PC-3 (cell line): Measurements from ENCODE around the gene CSNK1G2. TPM values are rescaled to one million over a fixed set of nuclear protein-coding genes. Genes with fewer than 3 reads are reported as not detected.
A peak's percentile ranks its signal among the peaks of the same experiment; 100 is the strongest.

Experiments used
- ATAC-seq: fragments of 200-7000 bp; cut with Tn5 transposase; 2 replicates; pipeline ENCODE4 v1.9.1; 2020; ENCODE audit warnings: mild to moderate bottlenecking, moderate library complexity
- BruUV-seq: library from RNA; stranded (reverse); fragments of 400-500 nt; replicated peaks from 2 replicates; lab custom pipeline; 2021; lab: Mats Ljungman, UMichigan
- CTCF ChIA-PET: fragments of 300-600 bp; sonication (Branson Sonifier 250); formaldehyde crosslinking; loops from one replicate; lab custom pipeline; 2022; ENCODE audit warnings: antibody characterized with exemption; lab: Charles Lee
- POLR2A ChIA-PET: fragments of 300-600 bp; sonication (Branson Sonifier 250); formaldehyde crosslinking; loops from one replicate; lab custom pipeline; 2022; ENCODE audit warnings: antibody characterized with exemption; ENCODE audit not compliant: unreplicated experiment; lab: Charles Lee
- DNase-seq: peaks from one replicate; pipeline ENCODE4 v3.0.0-alpha.2; 2015
- H2AFZ ChIP-seq: fragments of 300-600 bp; sonication (generic); 2 replicates; pipeline ENCODE4 v1.6.0; 2016; ENCODE audit warnings: antibody characterized with exemption, low read length
- H3F3A ChIP-seq: fragments of 300-600 bp; sonication (generic); one replicate; pipeline ENCODE4 v1.6.0; 2017; ENCODE audit warnings: antibody characterized with exemption, low read length, control low read depth, mild to moderate bottlenecking; ENCODE audit not compliant: unreplicated experiment
- H3K27ac ChIP-seq: fragments of 300-600 bp; sonication (generic); 2 replicates; pipeline ENCODE4 v1.5.1; 2016; ENCODE audit warnings: mild to moderate bottlenecking, low read length
- H3K27me3 ChIP-seq: fragments of 300-600 bp; sonication (generic); 2 replicates; pipeline ENCODE4 v1.6.1; 2016; ENCODE audit warnings: low read length, mixed read lengths
- H3K36me3 ChIP-seq: fragments of 300-600 bp; sonication (generic); 2 replicates; pipeline ENCODE4 v1.6.1; 2016; ENCODE audit warnings: low read depth, mixed run types, low read length, mixed read lengths
- H3K4me1 ChIP-seq: fragments of 300-600 bp; sonication (generic); 2 replicates; pipeline ENCODE4 v1.5.1; 2016; ENCODE audit warnings: low read length; ENCODE audit not compliant: insufficient read depth
- H3K4me2 ChIP-seq: fragments of 300-600 bp; sonication (generic); 2 replicates; pipeline ENCODE4 v1.6.0; 2016; ENCODE audit warnings: low read length
- H3K4me3 ChIP-seq: fragments of 300-600 bp; sonication (generic); 2 replicates; pipeline ENCODE4 v1.5.1; 2016; ENCODE audit warnings: mild to moderate bottlenecking, low read length, mixed read lengths
- H3K79me2 ChIP-seq: fragments of 300-600 bp; sonication (generic); 2 replicates; pipeline ENCODE4 v1.6.1; 2017; ENCODE audit warnings: low read length, mixed read lengths
- H3K9ac ChIP-seq: fragments of 300-600 bp; sonication (generic); 2 replicates; pipeline ENCODE4 v1.6.0; 2016; ENCODE audit warnings: mild to moderate bottlenecking, low read length
- H3K9me2 ChIP-seq: fragments of 300-600 bp; sonication (generic); replicated peaks from 2 replicates; pipeline ENCODE4 v1.6.1; 2016; ENCODE audit warnings: mixed run types, low read length, mixed read lengths
- H3K9me3 ChIP-seq: fragments of 300-600 bp; sonication (generic); 2 replicates; pipeline ENCODE4 v1.6.1; 2016; ENCODE audit warnings: low read length, mixed read lengths
- H4K20me1 ChIP-seq: fragments of 300-600 bp; sonication (generic); 2 replicates; pipeline ENCODE4 v1.6.1; 2016; ENCODE audit warnings: low read length, mixed read lengths
- CTCF ChIP-seq: fragments of 300-600 bp; sonication (generic); conservative IDR thresholded peaks from 2 replicates; pipeline ENCODE4 v1.5.1; 2017; ENCODE audit warnings: antibody characterized with exemption, low read depth, mild to moderate bottlenecking, low read length
- EZH2 ChIP-seq: fragments of 300-600 bp; sonication (generic); IDR thresholded peaks from one replicate; pipeline ENCODE4 v1.6.1; 2017; ENCODE audit warnings: antibody characterized with exemption, mild to moderate bottlenecking, low read length; ENCODE audit not compliant: unreplicated experiment
- EZH2phosphoT487 ChIP-seq: fragments of 300-600 bp; sonication (generic); IDR thresholded peaks from 2 replicates; pipeline ENCODE4 v1.6.1; 2018; ENCODE audit warnings: mild to moderate bottlenecking, antibody characterized with exemption, low read length, borderline replicate concordance
- intact Hi-C: fragments of 100-400 bp; cut with micrococcal nuclease; formaldehyde crosslinking; loops from 2 replicates; pipeline ENCODE4 v1.9.0; 2023
- total RNA-seq: library from RNA; depleted of rRNA; stranded (reverse); fragments of >200 nt; gene quantifications from 2 replicates; pipeline ENCODE4 v1.2.3, GENCODE V29; 2014

Gene CSNK1G2
- total RNA-seq, 1 experiment from 2014 or later: 83.6 TPM

DNA sequence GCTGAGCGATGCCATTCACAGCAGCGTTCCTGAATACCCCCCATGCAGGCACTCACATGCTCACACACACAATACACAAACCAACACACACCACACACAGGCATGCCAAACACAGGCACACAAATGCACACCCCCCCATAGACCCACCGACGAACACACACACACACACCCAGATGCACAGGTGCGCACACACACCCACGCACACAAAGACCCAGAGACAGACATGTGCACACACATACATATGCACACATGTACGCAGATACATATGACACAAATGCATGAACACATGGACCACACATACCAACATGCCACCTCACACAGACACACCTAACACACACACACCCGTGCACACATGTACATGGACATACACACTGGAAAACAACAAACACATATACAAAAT is 7.0 kb upstream of the CSNK1G2 start:
- Histone ChIP-seq H3K9me2 (no peaks in the 10 kb centered on the region), H3K4me2 (no peak overlapping the region), H3K27me3 (no peaks in the 10 kb centered on the region), H3K79me2 (no peaks in the 10 kb centered on the region), H3F3A (no peaks in the 10 kb centered on the region), H4K20me1 (no peaks in the 10 kb centered on the region), H3K4me1 (peaks cover 7% of the 10 kb centered on the region; the same call in 1 of the 2 replicates), H3K36me3 (no peaks in the 10 kb centered on the region), H3K9ac (no peak overlapping the region), H3K9me3 (no peaks in the 10 kb centered on the region), H3K4me3 (no peak overlapping the region), H3K27ac (no peak overlapping the region), H2AFZ (no peak overlapping the region)
- no TSS peak for BruUV-seq
- ChIA-PET POLR2A (no interaction called here), CTCF (no interaction called here)
- ATAC-seq (no peak), DNase-seq (no peak)
- TF ChIP-seq CTCF (no peak), EZH2phosphoT487 (no peak), EZH2 (no peak)
- intact Hi-C loops: loop anchor here (5.0 kb wide), 1 partner anchor 38 kb away; no protein-coding TSS in a partner anchor

- H3K9me3 ChIP-seq: no peaks in the 10 kb centered on the region
- H3K79me2 ChIP-seq: no peaks in the 10 kb centered on the region
- H3K9me2 ChIP-seq: no peaks in the 10 kb centered on the region
- 0 out of 2 replicates have a peak, but pooled peaks have one; percentile 20 for ATAC-seq
- H3K9ac ChIP-seq: no peak overlapping the region
- H3F3A ChIP-seq: no peaks in the 10 kb centered on the region
- TF ChIP-seq EZH2phosphoT487 (no peak), EZH2 (no peak), CTCF (no peak)
- ChIA-PET POLR2A (no interaction called here), CTCF (no interaction called here)
- intact Hi-C loops: no loop called here
- no peaks in the 10 kb centered on the region for H3K27me3 ChIP-seq
- DNase-seq: peak; percentile 10
- no peaks in the 10 kb centered on the region for H4K20me1 ChIP-seq
- peaks cover 8% of the 10 kb centered on the region; the same call in 1 of the 2 replicates for H3K4me1 ChIP-seq
- BruUV-seq: no TSS peak
- no peak overlapping the region for H3K27ac ChIP-seq
- no peak overlapping the region for H3K4me2 ChIP-seq
- no peak overlapping the region for H2AFZ ChIP-seq
- no peaks in the 10 kb centered on the region for H3K36me3 ChIP-seq
- no peak overlapping the region for H3K4me3 ChIP-seq
Observed at GRCh38 chr19:1935484-1936208, 5.3 kb upstream of the CSNK1G2 start.

GRCh38 chr19:1936430-1936829 is 4.5 kb upstream of the CSNK1G2 start:
- Histone ChIP-seq H4K20me1 (no peaks in the 10 kb centered on the region), H3K4me1 (peaks cover 8% of the 10 kb centered on the region; the same call in 1 of the 2 replicates), H3K27me3 (no peaks in the 10 kb centered on the region), H3K27ac (no peak overlapping the region), H3K4me2 (no peak overlapping the region), H3K9me3 (no peaks in the 10 kb centered on the region), H3K4me3 (no peak overlapping the region), H3K79me2 (peaks cover 1% of the 10 kb centered on the region), H3K9me2 (no peaks in the 10 kb centered on the region), H3K9ac (no peak overlapping the region), H2AFZ (no peak overlapping the region), H3F3A (no peaks in the 10 kb centered on the region), H3K36me3 (no peaks in the 10 kb centered on the region)
- ATAC-seq (no peak), DNase-seq (no peak)
- POLR2A ChIA-PET: no interaction called here
- intact Hi-C loops: no loop called here
- no peak for TF ChIP-seq EZH2
- TF ChIP-seq CTCF: no peak
- TF ChIP-seq EZH2phosphoT487: no peak
- no TSS peak for BruUV-seq
- CTCF ChIA-PET: no interaction called here
